Vagina (tissue), 2 donors: ENCODE results near the gene FAM78A.

Experiments used
- POLR2A ChIP-seq, 2 donors: fragments of 450-650 bp; IDR thresholded peaks; one replicate each; pipeline ENCODE4 v1.6.1; 2017; ENCODE audit warnings: antibody characterized with exemption in 2 of 2, mild to moderate bottlenecking in 2 of 2, moderate library complexity in 2 of 2
- POLR2AphosphoS5 ChIP-seq, 2 donors: sonication (generic); formaldehyde crosslinking; IDR thresholded peaks; one replicate each; pipeline ENCODE4 v1.9.0; 2017; ENCODE audit warnings: antibody characterized with exemption in 2 of 2, mild to moderate bottlenecking in 2 of 2, low read depth in 1 of 2; ENCODE audit not compliant: insufficient read depth in 1 of 2
- TF ChIP-seq, protein P1 (sequence below), 3 experiments: fragments of 450-650 bp in 2 of 3; fragments of 200-600 bp in 1 of 3; sonication (generic) in 1 of 3; IDR thresholded peaks; one replicate each; pipeline ENCODE4 v1.5.1; 2017 to 2019; ENCODE audit warnings: antibody characterized with exemption in 3 of 3, mild to moderate bottlenecking in 2 of 3, moderate library complexity in 2 of 3

DNA sequence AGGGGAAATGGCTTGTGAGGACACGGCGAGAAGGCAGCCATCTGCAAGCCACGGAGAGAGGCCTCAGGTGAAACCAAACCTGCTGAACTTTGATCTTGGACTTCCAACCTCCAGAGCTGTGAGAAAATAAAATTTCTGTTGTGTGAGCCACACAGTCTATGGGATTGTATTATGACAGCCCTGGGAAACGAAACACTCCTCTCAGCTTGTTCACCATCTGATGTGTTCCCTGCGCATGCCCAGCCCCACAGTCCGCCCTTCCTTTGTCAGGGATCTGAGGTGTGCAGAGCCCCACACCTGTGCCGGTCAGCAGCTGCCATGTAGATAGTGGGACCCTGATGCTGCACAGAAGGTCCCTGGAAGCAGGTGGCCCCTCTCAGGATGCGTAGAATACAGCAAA lies 47.3 kb upstream of the FAM78A start:
- no peak for TF ChIP-seq POLR2A (IDR thresholded peaks at IDR 0.05)
- TF ChIP-seq, protein P1, sequence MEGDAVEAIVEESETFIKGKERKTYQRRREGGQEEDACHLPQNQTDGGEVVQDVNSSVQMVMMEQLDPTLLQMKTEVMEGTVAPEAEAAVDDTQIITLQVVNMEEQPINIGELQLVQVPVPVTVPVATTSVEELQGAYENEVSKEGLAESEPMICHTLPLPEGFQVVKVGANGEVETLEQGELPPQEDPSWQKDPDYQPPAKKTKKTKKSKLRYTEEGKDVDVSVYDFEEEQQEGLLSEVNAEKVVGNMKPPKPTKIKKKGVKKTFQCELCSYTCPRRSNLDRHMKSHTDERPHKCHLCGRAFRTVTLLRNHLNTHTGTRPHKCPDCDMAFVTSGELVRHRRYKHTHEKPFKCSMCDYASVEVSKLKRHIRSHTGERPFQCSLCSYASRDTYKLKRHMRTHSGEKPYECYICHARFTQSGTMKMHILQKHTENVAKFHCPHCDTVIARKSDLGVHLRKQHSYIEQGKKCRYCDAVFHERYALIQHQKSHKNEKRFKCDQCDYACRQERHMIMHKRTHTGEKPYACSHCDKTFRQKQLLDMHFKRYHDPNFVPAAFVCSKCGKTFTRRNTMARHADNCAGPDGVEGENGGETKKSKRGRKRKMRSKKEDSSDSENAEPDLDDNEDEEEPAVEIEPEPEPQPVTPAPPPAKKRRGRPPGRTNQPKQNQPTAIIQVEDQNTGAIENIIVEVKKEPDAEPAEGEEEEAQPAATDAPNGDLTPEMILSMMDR (IDR thresholded peaks at IDR 0.05): no peak
- no peak for TF ChIP-seq POLR2AphosphoS5 (IDR thresholded peaks at IDR 0.05; ENCODE audit: insufficient read depth in 1 of 2, low read depth in 1 of 2)
